Measurements from ENCODE around the gene SPINDOC. TPM values are rescaled to one million over a fixed set of nuclear protein-coding genes. Genes with fewer than 3 reads are reported as not detected.
"Not testable (repeated sequence)": the region's sequence is repeated elsewhere in the genome, so short reads cannot be mapped to it uniquely, and the experiment has no call there.

Gene SPINDOC
- total RNA-seq, 1 donor from 2014 or later = 11.3 TPM

DNA sequence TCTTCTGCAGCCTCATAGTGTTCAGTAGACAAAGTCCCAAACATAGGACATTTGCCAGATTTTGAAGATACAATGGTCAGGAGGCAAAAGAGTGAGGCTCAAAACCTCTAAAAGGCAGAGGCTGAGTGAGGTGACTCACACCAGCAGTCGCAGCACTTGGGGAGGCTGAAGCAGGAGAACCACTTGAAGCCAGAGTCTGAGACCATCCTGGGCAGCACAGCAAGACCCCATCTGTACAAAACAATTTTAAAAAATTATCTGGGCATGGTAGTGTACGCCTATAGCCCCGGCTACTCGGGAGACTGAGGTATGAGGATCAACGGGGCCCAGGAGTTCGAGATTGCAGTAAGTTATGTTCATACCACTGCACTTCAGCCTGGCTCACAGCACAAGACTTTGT lies 30.5 kb upstream of the SPINDOC start:
- ATAC-seq (ENCODE audit: poor library complexity) = no peak
- intact Hi-C loops (cut with DNase I) = no loop called here
- DNase-seq = no peak

DNA sequence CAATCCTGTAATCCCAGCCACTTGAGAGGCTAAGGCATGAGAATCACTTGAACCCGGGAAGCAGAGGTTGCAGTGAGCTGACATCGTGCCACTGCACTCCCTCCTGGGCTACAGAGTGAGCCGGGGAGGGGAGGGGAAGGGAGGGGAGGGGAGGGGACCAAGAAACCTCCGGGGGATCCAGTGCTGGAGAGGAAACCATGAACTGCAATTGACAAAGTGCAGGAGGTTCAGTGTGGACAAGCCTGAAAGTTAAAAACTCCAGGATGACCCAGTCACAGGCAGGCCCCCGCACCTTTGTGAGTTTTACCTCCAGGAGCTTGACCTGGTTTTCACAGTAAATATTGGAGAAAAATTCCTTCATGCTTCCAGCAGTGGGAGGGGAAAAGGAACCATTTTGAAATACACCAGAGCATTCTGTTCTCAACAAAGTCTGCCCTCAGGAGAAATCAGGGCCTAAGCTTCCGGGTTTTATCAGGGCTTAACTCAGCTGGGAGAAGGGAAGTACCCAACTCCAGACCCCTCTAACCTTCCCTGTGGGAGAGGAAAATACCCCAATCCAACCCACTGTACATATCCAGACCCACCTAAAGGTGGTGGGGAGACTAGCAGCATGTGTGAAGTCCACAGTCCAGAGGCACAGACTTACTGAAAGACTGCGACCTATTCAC lies 29.2 kb upstream of the SPINDOC start:
- intact Hi-C loops (cut with DNase I) = no loop called here
- DNase-seq (no peak), ATAC-seq (ENCODE audit: poor library complexity) (no peak)

DNA sequence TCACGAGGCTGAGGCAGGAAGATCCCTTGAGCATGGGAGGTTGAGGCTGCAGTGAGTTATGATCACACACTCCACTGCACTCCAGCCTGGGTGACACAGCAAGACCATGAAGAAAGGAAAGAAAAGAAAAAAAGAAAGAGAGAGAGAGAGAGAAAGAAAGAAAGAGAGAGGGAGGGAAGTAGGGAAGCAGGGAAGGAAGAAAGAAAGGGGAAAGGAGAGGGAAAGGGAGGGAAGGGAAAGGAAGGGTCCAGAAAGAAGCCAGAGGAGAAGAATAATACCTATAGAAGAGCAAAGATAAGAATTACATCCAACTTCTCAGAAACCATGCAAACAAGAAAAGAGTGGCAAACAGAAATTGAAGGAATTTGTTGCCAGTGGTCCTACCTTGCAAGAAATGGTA lies 27.4 kb upstream of the SPINDOC start:
- ATAC-seq (ENCODE audit: poor library complexity) (no peak), DNase-seq (no peak)
- intact Hi-C loops (cut with DNase I) = no loop called here

GRCh38 chr11:63791495-63792167 lies 21.6 kb upstream of the SPINDOC start:
- no peak for DNase-seq
- intact Hi-C loops (cut with DNase I) = no loop called here
- no peak for ATAC-seq (ENCODE audit: poor library complexity)

- no peak for ATAC-seq (ENCODE audit: poor library complexity)
- intact Hi-C loops (cut with DNase I) = no loop called here
- no peak for DNase-seq
Observed at GRCh38 chr11:63793161-63793560, 20.1 kb upstream of the SPINDOC start.

DNA sequence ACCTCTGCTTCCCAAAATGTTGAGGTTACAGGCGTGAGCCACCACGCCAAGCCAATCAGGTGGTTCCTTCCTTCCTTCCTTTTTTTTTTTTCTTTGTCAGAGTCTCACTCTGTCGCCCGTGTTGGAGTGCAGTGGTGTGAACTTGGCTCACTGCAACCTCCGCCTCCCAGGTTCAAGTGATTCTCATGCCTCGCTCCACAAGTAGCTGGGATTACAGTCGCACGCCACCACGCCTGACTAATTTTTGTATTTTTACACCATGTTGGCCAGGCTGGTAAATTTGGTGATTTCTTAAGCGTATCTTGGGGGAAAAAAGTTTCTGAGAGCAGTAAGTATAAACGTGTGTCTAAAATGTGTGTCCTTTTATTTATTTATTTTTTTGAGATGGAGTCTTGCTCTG lies 18.2 kb upstream of the SPINDOC start:
- DNase-seq (no peak), ATAC-seq (ENCODE audit: poor library complexity) (no peak)
- intact Hi-C loops (cut with DNase I) = no loop called here

DNA sequence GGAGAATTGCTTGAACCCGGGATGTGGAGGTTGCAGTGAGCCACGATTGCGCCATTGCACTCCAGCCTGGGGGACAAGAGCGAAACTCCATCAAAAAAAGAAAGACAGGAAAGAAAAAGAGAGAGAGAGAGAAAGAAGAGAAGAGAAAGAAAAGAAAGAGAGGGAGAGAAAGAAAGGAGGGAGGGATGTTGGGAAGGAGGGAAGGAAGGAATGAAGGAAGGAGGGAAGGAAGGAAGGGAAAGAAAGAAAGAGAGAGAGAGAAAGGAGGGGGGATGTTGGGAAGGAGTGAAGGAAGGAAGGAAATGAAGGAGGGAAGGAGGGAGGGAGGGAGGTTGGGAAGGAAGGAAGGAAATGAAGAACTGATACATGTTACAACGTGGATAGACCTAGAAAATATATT lies 12.3 kb upstream of the SPINDOC start:
- ATAC-seq (ENCODE audit: poor library complexity) (no peak), DNase-seq (no peak)
- intact Hi-C loops (cut with DNase I) = no loop called here

DNA sequence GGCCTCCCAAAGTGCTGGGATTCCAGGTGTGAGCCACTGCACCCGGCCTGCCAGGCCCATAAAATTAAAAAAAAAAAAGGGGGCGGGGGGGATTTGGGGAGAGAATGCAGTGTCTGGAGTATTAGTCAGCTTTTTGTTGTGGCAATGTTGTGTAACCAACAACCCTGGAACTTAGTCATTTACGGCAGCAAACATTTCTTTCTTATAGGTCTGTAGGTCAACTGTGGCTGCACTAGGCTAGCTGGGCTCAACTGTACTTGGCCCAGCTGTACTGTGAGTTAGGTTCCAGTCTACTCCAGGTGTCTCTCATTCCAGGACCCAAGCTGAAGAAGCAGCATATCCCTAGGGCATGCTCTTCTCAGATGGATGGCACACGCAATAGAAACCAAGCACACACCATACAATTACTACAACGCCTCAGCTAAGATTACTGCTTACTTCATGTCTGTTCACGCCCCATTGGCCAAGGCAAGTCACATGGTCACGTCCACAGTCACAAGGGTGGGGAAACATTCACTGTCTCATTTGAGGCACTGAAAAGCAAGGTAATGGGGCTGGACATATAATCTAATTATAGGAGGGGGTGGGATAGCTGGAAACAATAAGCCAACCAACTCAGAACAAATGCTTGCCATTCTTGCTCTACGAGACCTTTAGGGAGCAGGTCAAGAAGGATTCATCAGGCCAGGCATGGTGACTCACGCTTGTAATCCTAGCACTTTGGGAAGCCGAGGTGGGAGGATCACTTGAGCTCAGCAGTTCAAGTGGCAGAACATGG lies 10.4 kb upstream of the SPINDOC start:
- DNase-seq (no peak), ATAC-seq (ENCODE audit: poor library complexity) (no peak)
- intact Hi-C loops (cut with DNase I) = no loop called here

DNA sequence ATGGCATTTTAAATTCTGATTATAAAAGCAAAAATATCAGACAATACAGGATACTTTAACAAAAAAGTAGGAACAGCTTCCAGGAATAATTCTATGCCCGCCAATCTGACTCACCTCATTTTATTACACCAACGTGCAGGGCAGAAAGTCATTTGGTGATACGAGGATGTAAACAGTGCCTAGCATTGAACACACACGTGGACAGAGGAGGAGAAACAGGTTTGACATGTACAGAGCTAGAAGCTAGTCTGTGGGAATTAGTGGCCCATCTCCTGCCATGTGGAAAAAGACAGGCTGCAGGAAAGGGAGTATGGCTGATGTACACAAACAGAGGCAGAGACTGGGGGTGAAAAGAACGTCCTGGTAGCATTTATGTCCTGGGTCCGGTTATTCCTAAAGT lies 9.0 kb upstream of the SPINDOC start:
- DNase-seq (no peak), ATAC-seq (ENCODE audit: poor library complexity) (no peak)
- intact Hi-C loops (cut with DNase I) = no loop called here

GRCh38 chr11:63805844-63806415 lies 7.3 kb upstream of the SPINDOC start:
- peak; percentile 52 for ATAC-seq (ENCODE audit: poor library complexity)
- intact Hi-C loops (cut with DNase I) = no loop called here
- DNase-seq = no peak

DNA sequence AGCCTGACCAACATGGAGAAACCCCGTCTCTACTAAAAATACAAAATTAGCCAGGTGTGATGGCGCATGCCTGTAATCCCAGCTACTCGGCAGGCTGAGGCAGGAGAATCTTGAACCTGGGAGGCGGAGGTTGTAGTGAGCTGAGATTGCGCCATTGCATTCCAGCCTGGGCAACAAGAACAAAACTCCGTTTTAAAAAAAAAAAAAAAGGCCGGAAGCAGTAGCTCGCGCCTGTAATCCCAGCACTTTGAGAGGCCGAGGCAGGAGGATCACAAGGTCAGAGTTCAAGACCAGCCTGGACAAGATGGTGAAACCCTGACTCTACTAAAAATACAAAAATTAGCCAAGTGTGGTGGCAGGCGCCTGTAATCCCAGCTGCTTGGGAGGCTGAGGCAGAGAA lies 2.9 kb upstream of the SPINDOC start:
- intact Hi-C loops (cut with DNase I); ATAC-seq (ENCODE audit: poor library complexity); DNase-seq: not testable (repeated sequence)

DNA sequence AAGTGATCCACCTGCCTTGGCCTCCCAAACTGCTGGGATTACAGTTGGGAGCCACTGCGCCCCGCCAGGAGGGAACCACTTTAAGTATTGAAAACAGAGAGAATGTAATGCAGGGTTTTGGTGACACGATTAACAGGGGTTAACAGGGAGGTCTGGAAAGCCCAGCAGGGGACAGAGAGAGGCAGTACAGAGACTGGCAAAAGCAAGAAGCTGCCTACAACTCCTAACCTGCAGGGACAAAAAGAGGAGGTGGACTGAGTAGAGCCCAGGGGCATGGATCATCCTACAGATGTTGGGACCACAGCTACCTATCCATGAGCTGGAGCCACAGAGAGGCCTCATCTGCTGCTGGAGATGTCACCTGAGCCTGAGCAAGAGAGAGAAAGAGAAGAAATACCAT lies 1.7 kb upstream of the SPINDOC start:
- intact Hi-C loops (cut with DNase I) = no loop called here
- ATAC-seq (ENCODE audit: poor library complexity) (no peak), DNase-seq (no peak)

GRCh38 chr11:63813563-63814382 lies 517 bp downstream of the SPINDOC start:
- DNase-seq = peak; percentile 74
- ATAC-seq (ENCODE audit: poor library complexity) = peak; percentile 40
- intact Hi-C loops (cut with DNase I) = loop anchor here (2.0 kb wide), 1 partner anchor 45 kb away; the partner anchor contains the start of gene ZFTA

GRCh38 chr11:63814383-63814736 lies 1.1 kb downstream of the SPINDOC start:
- intact Hi-C loops (cut with DNase I) = no loop called here
- ATAC-seq (ENCODE audit: poor library complexity) = peak; percentile 2
- DNase-seq = no peak

DNA sequence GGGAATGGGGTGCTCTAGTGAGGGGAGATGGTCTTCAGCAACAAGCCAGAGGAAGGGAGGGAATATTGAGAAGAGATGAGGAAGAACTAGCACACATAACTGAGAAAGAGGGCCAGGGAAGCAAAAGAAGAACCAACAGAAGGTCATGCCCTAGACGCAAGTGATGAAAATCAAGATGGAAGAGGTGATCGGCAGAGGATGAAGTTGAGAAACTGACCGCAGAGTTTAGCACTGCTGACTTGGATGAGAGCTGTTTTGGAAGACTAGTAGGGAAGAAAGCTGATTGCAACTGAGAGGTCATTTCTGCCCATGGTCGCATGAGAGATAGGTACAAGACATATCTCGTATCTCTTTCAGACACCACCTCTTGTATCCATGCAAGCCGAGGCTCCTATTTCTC lies 2.9 kb downstream of the SPINDOC start:
- DNase-seq (no peak), ATAC-seq (ENCODE audit: poor library complexity) (no peak)
- intact Hi-C loops (cut with DNase I) = no loop called here

DNA sequence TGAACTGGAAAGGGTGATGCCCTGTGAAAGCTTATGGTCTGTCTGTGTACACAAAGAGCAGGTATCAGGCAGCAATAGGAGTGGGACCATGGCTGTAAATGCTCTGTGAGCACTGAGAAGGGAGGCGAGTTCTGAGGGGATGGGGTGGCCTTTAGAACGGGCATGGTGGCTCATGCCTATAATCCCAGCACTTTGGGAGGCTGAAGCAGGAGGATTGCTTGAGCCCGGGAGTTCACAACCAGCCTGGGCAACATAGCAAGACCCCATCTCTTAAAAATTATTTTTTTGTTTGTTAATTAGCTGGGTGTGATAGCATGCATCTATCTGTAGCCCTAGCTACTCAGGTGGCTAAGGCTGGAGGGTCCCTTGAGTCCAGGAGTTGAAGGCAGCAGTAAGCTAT lies 3.5 kb downstream of the SPINDOC start:
- DNase-seq = no peak
- intact Hi-C loops (cut with DNase I) = no loop called here

GRCh38 chr11:63817758-63818498 lies 4.7 kb downstream of the SPINDOC start:
- intact Hi-C loops (cut with DNase I) = no loop called here
- no peak for ATAC-seq (ENCODE audit: poor library complexity)
- DNase-seq = no peak

More for the DNA sequence above, 3.5 kb downstream of the SPINDOC start:
- ATAC-seq (ENCODE audit: poor library complexity) = no peak

DNA sequence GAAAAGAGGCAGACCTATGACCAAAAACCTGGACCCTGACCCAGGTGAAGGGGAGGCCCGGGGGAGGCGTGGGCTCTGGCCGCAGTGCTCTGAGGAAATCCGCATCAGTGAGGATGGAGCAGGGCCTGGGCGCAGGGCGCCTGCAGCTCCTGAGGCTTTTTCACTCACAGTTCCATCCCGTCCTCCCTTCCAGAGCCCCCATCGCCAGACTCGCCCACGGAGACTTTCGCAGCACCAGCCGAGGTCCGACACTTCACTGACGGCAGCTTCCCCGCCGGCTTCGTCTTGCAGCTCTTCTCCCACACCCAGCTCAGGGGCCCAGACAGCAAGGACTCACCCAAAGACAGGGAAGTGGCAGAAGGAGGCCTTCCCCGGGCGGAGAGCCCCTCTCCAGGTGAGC lies 5.4 kb downstream of the SPINDOC start:
- no peak for DNase-seq
- no peak for ATAC-seq (ENCODE audit: poor library complexity)
- intact Hi-C loops (cut with DNase I) = no loop called here

Measured in Right ventricle myocardium superior (tissue), 1 donor.